GM13977 (cell line): ENCODE results near the gene MRPS6.

ENCODE experiments used
- DNase-seq: peaks from one replicate; pipeline ENCODE4 v3.0.0; 2012; ENCODE audit warnings: low spot score
- in situ Hi-C: fragments of 300-500 bp; cut with MboI; formaldehyde crosslinking; loops from one replicate; pipeline ENCODE4 v1.12.0; 2022; ENCODE audit warnings: low sequenced_read_pairs, low pct_unique_long_range_greater_than_20kb, mixed read lengths, inconsistent platforms; ENCODE audit not compliant: unreplicated experiment
- TF ChIP-seq, protein P1 (sequence below): IDR thresholded peaks from 2 replicates; pipeline ENCODE4 v1.5.1; 2012; ENCODE audit warnings: mild to moderate bottlenecking, control low read depth; ENCODE audit not compliant: insufficient read depth; ENCODE audit errors: extremely low read depth, missing control alignments

Gene MRPS6

DNA sequence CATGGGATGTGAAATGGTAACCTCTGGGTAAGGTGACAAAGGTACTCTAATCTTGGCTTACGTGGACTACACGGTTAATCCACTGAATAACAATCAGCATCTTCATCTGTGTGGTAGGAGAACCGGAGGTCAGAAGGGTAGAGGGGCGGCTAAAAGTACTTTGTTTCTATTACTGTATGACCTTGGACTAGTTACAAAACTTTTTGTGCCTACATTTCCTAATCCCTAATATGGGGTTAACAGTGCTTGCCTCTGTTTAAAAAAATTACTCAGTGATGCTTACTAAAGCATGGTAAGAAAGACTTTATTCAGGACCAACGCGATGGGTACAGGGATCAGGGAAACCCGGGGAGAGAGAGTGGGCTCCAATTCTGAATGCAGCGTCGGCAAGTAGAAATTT lies 1.7 kb upstream of the MRPS6 start:
- DNase-seq: no peak
- in situ Hi-C loops: no loop called here
- TF ChIP-seq, protein P1, sequence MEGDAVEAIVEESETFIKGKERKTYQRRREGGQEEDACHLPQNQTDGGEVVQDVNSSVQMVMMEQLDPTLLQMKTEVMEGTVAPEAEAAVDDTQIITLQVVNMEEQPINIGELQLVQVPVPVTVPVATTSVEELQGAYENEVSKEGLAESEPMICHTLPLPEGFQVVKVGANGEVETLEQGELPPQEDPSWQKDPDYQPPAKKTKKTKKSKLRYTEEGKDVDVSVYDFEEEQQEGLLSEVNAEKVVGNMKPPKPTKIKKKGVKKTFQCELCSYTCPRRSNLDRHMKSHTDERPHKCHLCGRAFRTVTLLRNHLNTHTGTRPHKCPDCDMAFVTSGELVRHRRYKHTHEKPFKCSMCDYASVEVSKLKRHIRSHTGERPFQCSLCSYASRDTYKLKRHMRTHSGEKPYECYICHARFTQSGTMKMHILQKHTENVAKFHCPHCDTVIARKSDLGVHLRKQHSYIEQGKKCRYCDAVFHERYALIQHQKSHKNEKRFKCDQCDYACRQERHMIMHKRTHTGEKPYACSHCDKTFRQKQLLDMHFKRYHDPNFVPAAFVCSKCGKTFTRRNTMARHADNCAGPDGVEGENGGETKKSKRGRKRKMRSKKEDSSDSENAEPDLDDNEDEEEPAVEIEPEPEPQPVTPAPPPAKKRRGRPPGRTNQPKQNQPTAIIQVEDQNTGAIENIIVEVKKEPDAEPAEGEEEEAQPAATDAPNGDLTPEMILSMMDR: no peak

DNA sequence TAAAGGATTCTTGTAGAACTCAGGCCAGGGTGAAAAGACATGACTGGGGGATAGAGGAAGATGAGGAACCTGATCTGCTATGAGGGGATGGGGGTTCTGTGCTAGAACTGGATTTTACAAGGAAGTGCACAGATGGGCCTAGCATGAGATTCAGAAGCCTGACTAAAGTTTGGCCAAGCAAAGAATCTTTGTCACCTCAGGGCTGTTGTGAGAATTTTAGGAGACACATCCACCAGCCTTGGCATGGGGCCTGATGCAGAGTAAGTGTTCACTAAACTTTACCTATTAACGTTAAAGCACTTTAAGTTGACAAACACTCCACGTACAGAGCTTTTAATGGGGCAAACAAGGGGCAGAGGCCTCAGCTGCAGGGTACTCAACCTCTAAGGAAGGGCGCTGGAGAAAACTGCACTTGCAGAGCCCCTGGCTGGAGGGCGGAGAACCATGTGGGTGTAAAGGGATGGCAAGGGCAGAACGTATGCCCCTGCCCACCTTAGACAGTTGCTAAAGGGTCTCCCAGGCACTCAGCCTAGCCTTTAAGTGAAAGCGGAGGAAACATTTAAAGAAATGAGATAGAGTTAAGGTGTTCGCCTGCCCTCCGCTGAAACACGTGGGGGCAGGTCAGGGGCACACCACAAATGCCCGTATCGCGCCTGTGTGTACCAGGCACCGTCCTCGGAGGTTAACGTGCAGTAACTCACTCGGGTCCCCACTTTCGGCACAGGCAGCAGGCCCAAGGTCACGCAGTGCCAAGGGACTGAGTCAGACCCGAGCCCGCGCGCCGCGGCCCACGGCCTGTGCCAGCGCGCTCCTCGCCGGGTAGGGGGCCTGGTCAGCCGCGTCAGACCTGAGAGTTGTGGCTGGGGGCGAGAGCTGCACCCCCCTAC lies 990 bp upstream of the MRPS6 start:
- DNase-seq: no peak
- TF ChIP-seq, protein P1: no peak
- in situ Hi-C loops: no loop called here

DNA sequence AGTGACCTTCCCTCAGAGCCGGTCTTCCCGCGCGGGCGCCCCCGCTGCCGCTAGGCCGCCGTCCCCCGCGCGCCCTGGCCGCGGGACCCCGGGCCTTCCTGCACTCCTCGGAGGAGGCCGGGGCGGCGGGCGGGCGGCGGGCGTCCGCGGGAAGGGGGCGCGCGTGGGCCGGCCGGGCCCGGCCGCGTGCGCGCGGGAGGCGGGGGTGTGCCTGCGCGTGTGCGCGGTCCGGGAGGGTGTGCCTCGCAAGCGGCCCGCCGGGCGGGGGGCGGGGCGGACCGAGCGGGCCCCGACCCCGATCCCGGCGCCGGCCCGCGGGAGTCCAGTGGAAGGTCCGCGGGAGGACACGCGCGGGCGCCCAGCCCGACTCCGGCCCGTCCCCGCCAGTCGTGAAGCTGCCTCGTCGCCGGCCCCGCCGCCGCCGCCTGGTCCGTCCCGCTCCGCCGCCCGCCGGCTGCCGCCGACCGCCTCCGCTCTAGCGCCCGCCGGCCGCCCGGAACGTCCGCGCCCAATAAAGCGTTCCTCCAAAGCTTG lies 438 bp downstream of the MRPS6 start:
- in situ Hi-C loops: no loop called here
- peak; percentile 52 for DNase-seq
- TF ChIP-seq, protein P1: no peak

DNA sequence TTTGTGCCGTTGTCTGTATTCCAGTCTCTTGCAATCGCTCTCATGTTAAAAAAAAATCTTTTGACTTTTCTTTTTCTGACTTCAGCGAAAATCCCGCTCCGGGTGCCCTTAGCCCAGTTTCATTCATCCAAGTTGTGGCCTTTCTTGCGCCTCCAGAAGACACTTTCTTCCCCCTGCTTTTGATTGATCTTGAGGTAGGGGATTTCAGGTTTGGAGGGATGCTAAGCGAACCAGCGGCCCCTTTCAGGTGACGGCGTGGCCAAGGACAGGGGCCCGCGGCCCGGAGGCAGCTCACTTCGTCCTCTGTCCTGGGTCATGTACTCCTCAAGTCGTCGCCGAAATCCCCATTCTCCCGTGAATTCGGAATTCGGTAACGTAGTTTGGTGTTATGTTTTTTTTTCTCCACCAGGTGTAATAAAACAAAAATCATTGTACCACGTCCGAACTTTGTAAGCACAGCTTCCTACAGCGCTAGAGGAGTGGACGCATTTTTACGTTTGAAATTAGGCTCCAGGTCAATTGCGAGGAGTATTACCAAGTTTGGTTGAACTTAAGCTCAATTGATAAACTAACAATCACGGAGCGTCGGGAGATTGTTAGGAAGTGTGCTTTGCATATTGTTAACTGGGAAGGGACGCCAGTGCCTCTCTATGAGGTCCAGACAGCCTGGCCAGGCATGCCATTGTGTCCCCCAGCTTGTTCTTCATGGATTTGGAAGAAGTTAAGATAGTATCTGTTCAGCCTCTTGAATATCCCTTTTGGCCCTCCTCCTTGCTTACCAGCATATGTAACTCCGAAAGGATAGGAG lies 1.1 kb downstream of the MRPS6 start:
- DNase-seq: no peak
- in situ Hi-C loops: no loop called here
- TF ChIP-seq, protein P1: no peak

DNA sequence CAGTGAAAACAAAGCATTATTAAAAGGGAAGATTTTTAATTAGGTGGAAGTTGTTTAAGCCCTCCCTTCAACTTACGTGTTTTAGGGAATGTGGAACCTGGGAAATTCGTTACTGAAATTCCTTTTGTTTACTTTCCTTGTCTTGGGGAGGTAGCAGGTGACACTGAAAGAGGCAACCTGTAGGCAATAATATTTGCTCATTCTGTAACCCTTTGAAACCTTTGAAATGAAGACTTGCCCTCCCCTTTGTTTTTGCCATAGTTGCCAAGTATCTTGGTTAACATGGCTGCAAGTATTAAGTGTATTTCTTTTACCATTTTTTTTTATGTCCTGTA lies 1.7 kb downstream of the MRPS6 start:
- in situ Hi-C loops: no loop called here
- no peak for DNase-seq
- TF ChIP-seq, protein P1: no peak

DNA sequence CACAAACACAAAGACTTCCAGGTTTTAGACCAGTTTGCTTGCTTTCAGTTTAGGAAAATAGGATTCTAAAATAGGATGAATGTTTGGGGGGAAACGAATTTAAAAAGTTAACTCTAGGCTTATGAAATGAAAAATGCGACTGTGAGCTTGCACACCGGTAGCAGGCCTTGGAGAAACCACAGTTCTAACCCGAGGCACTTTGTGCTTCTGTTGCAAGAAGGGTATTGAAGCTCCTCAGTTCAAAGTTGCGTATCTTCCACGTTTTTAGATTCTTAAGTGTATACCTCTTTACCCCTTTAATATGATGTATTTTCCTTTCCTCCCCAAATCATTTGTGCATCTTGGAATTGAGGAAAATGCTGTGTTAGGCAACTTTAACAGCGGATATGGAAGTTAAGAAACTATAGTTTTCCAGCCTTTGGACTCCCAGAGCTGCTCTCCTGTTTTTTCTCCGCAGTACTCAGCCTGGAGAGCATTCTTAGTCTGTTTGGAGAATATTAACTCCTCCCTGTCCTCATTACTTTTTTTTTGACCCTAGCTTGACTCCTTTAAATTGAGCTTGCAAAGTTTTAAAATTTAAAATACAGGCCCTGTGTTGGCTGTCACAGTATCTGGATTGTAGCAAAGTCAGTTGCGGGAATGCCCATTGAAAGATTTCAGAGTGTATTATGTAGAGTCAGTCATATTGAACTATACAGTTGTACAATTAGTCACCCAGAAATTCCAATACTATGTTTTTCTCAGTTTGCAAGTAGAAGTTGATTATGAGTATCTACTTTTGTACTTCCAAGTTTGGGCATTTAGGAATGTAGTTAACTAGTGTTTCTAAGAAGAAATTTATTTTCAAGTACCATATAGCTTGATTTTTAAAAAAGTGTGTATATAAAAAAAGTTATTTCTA lies 2.6 kb downstream of the MRPS6 start:
- no peak for DNase-seq
- in situ Hi-C loops: no loop called here
- TF ChIP-seq, protein P1: no peak
